H1 (cell line): ENCODE data around the gene GAS2L1. TPM values are rescaled to one million over a fixed set of nuclear protein-coding genes. Genes with fewer than 3 reads are reported as not detected.

ENCODE experiments used
- CTCF ChIA-PET: fragments of 300-600 bp; sonication (Branson Sonifier 250); formaldehyde crosslinking; loops from one replicate; lab custom pipeline; 2021; ENCODE audit not compliant: partially characterized antibody; lab: Charles Lee
- POLR2A ChIA-PET: fragments of 300-600 bp; sonication (Branson Sonifier 250); formaldehyde crosslinking; loops from one replicate; lab custom pipeline; 2021; ENCODE audit warnings: inconsistent platforms; ENCODE audit not compliant: partially characterized antibody; lab: Charles Lee
- DNase-seq, 2 experiments: peaks; one replicate each; pipeline versions ENCODE4 v3.0.0 to v3.0.0-alpha.2; 2010 to 2022; ENCODE audit warnings: low spot score in 2 of 2, low read depth in 1 of 2, mixed read lengths in 1 of 2
- FAIRE-seq: peaks from 2 replicates; lab custom pipeline; 2011; peaks lifted over from hg19 to GRCh38; lab: Jason Lieb, UNC
- H2AFZ ChIP-seq: 2 replicates; pipeline ENCODE4 v1.8.1; 2012; ENCODE audit warnings: low read length, inconsistent platforms
- H2AK5ac ChIP-seq: 2 replicates; pipeline ENCODE4 v1.6.1; 2013; ENCODE audit warnings: low read depth, low read length
- H2BK120ac ChIP-seq: replicated peaks from 2 replicates; pipeline ENCODE3; 2013; ENCODE audit warnings: low read depth, low read length, inconsistent platforms
- H2BK12ac ChIP-seq: 2 replicates; pipeline ENCODE4 v1.6.1; 2013; ENCODE audit warnings: low read depth, low read length
- H2BK15ac ChIP-seq: 2 replicates; pipeline ENCODE4 v1.6.1; 2013; ENCODE audit warnings: low read length
- H2BK20ac ChIP-seq: 2 replicates; pipeline ENCODE4 v1.6.1; 2013; ENCODE audit warnings: low read length
- H2BK5ac ChIP-seq: 2 replicates; pipeline ENCODE4 v1.6.1; 2013; ENCODE audit warnings: low read depth, low read length
- H3K14ac ChIP-seq: 2 replicates; pipeline ENCODE4 v1.6.1; 2013; ENCODE audit warnings: inconsistent platforms; ENCODE audit not compliant: insufficient read length
- H3K18ac ChIP-seq: 2 replicates; pipeline ENCODE4 v1.6.1; 2013; ENCODE audit warnings: low read length; ENCODE audit errors: extremely low read depth
- H3K23ac ChIP-seq: 2 replicates; pipeline ENCODE4 v1.6.1; 2013; ENCODE audit warnings: inconsistent platforms; ENCODE audit not compliant: insufficient read length
- H3K23me2 ChIP-seq: 2 replicates; pipeline ENCODE4 v1.6.1; 2013; ENCODE audit warnings: low read depth, low read length
- H3K27ac ChIP-seq: 2 replicates; pipeline ENCODE4 v1.6.1; 2011; ENCODE audit warnings: low read depth, low read length, inconsistent platforms
- H3K27me3 ChIP-seq, 4 experiments: replicated peaks in 1 of 4; 1 replicate in 1 of 4; 2 replicates in 3 of 4; pipeline versions ENCODE4 v1.6.1 to v1.8.1; 2011 to 2013; ENCODE audit warnings: low read length in 3 of 4, mild to moderate bottlenecking in 3 of 4, inconsistent platforms in 2 of 4, mixed read lengths in 2 of 4, moderate library complexity in 1 of 4; ENCODE audit not compliant: control insufficient read depth in 3 of 4, insufficient read depth in 3 of 4; ENCODE audit errors: extremely low read depth in 1 of 4
- H3K36me3 ChIP-seq, 4 experiments: 2 replicates each; pipeline versions ENCODE4 v1.6.1 to v1.8.1; 2011 to 2013; ENCODE audit warnings: mild to moderate bottlenecking in 4 of 4, low read length in 3 of 4, moderate library complexity in 2 of 4, control low read depth in 1 of 4, inconsistent platforms in 1 of 4; ENCODE audit not compliant: insufficient read depth in 4 of 4, control insufficient read depth in 2 of 4
- H3K4ac ChIP-seq: replicated peaks from 2 replicates; pipeline ENCODE3; 2013; ENCODE audit warnings: low read length, low read depth, mixed read lengths, inconsistent platforms; ENCODE audit not compliant: insufficient read length
- H3K4me1 ChIP-seq, 4 experiments: replicated peaks in 1 of 4; 1 replicate in 1 of 4; 2 replicates in 3 of 4; pipeline versions ENCODE4 v1.6.1 to v1.8.1; 2011 to 2013; ENCODE audit warnings: low read length in 3 of 4, inconsistent platforms in 2 of 4, mixed read lengths in 1 of 4; ENCODE audit not compliant: insufficient read depth in 4 of 4, control insufficient read depth in 3 of 4
- H3K4me2 ChIP-seq, 2 experiments: 2 replicates each; pipeline versions ENCODE4 v1.6.1 to v1.8.1; 2011 to 2013; ENCODE audit warnings: low read depth in 2 of 2, low read length in 2 of 2, control low read depth in 1 of 2, inconsistent platforms in 1 of 2, mild to moderate bottlenecking in 1 of 2; ENCODE audit not compliant: insufficient read depth in 1 of 2
- H3K4me3 ChIP-seq, 4 experiments: fragments of 200-600, 300-600 bp in 1 of 4; sonication (generic), shearing (Covaris generic), sonication (Bioruptor Twin) in 1 of 4; 2 replicates each; pipeline versions ENCODE4 v1.5.1 to v1.8.1; 2011 to 2016; ENCODE audit warnings: low read length in 4 of 4, low read depth in 3 of 4, control low read depth in 2 of 4, inconsistent platforms in 2 of 4, mild to moderate bottlenecking in 2 of 4, mixed read lengths in 1 of 4, moderate library complexity in 1 of 4; ENCODE audit not compliant: insufficient read depth in 2 of 4; ENCODE audit errors: extremely low read depth in 1 of 4
- H3K56ac ChIP-seq: replicated peaks from 2 replicates; pipeline ENCODE3; 2013; ENCODE audit warnings: low read depth, mild to moderate bottlenecking, mixed read lengths, low read length, inconsistent platforms; ENCODE audit not compliant: insufficient read length
- H3K79me1 ChIP-seq: 2 replicates; pipeline ENCODE4 v1.6.1; 2013; ENCODE audit warnings: low read depth, low read length, control low read depth
- H3K79me2 ChIP-seq, 2 experiments: 2 replicates each; pipeline versions ENCODE4 v1.6.1 to v1.8.1; 2012 to 2013; ENCODE audit warnings: low read length in 2 of 2, mild to moderate bottlenecking in 2 of 2, inconsistent platforms in 1 of 2; ENCODE audit not compliant: insufficient read depth in 2 of 2, control insufficient read depth in 1 of 2
- H3K9ac ChIP-seq, 4 experiments: replicated peaks in 1 of 4; 1 replicate in 1 of 4; 2 replicates in 3 of 4; pipeline versions ENCODE4 v1.6.1 to v1.8.1; 2011 to 2013; ENCODE audit warnings: low read depth in 3 of 4, low read length in 3 of 4, control low read depth in 2 of 4, mild to moderate bottlenecking in 2 of 4, moderate library complexity in 2 of 4, inconsistent platforms in 1 of 4; ENCODE audit errors: extremely low read depth in 1 of 4
- H3K9me3 ChIP-seq, 2 experiments: 2 replicates each; pipeline versions ENCODE4 v1.6.1 to v1.8.1; 2012 to 2013; ENCODE audit warnings: mild to moderate bottlenecking in 2 of 2, moderate library complexity in 2 of 2, control low read depth in 1 of 2, inconsistent platforms in 1 of 2, low read depth in 1 of 2, low read length in 1 of 2, mixed read lengths in 1 of 2; ENCODE audit not compliant: insufficient read depth in 2 of 2
- H4K20me1 ChIP-seq, 2 experiments: replicated peaks in 1 of 2; 2 replicates each; pipeline versions ENCODE3 to v1.8.1; 2011 to 2013; ENCODE audit warnings: inconsistent platforms in 2 of 2, low read length in 2 of 2, mild to moderate bottlenecking in 1 of 2; ENCODE audit not compliant: insufficient read depth in 2 of 2, control insufficient read depth in 1 of 2
- H4K5ac ChIP-seq: 2 replicates; pipeline ENCODE4 v1.6.1; 2013; ENCODE audit warnings: low read length, low read depth, mixed read lengths, inconsistent platforms; ENCODE audit not compliant: insufficient read length
- H4K8ac ChIP-seq: 2 replicates; pipeline ENCODE4 v1.8.0; 2013; ENCODE audit warnings: mild to moderate bottlenecking, moderate library complexity, low read length, inconsistent platforms; ENCODE audit not compliant: insufficient read depth; ENCODE audit errors: extremely low read depth
- H4K91ac ChIP-seq: replicated peaks from 2 replicates; pipeline ENCODE3; 2013; ENCODE audit warnings: low read length, mixed read lengths, inconsistent platforms; ENCODE audit not compliant: insufficient read length
- KDM4A ChIP-seq: IDR thresholded peaks from one replicate; pipeline ENCODE4 v1.7.1; 2012; ENCODE audit warnings: low read depth, mild to moderate bottlenecking, moderate library complexity, low read length, inconsistent platforms; ENCODE audit not compliant: severe bottlenecking
- WGBS, 2 experiments: shearing (Covaris generic) in 1 of 2; methylation state at CpG; one replicate each; pipeline versions ENCODE4 v1.1.6 to v1.1.7; 2013 to 2015; ENCODE audit warnings: low lambda C conversion rate in 2 of 2, mixed read lengths in 2 of 2, inconsistent platforms in 1 of 2, low coverage in 1 of 2, missing lambda C conversion rate in 1 of 2; ENCODE audit not compliant: insufficient replicate concordance in 2 of 2, insufficient coverage in 1 of 2, insufficient read length in 1 of 2; ENCODE audit errors: extremely low coverage in 1 of 2, missing lambda C conversion rate in 1 of 2; 5-methylcytosine and 5-hydroxymethylcytosine counted together
- polyA plus RNA-seq, 7 experiments: library from polyadenylated mRNA; depleted of rRNA in 3 of 7; stranded (reverse) in 5 of 7; unstranded in 2 of 7; fragments of >200 nt in 5 of 7; fragments of 200-250 nt in 2 of 7; gene quantifications; 1 replicate in 5 of 7; 2 replicates in 1 of 7; 4 replicates in 1 of 7; pipeline versions ENCODE4 v1.2.1 to v1.2.3, GENCODE V29; 2011 to 2013; ENCODE audit warnings: missing spikeins in 2 of 7, mixed read lengths in 2 of 7
- total RNA-seq: library from RNA; stranded (reverse); fragmentation: NEBNext Ultra II Directional; extraction: Animal tissue kit (Norgen Biotek cat#: 25700); gene quantifications from 2 replicates; pipeline ENCODE4 v1.2.1, GENCODE V29; 2021

GAS2L1 gene
- total and polyA plus RNA-seq, 2 of the 8 experiments (the other 6 are each of a cell fraction or from before 2014, with no cell fraction given), result 3.6 to 10.1 TPM

DNA sequence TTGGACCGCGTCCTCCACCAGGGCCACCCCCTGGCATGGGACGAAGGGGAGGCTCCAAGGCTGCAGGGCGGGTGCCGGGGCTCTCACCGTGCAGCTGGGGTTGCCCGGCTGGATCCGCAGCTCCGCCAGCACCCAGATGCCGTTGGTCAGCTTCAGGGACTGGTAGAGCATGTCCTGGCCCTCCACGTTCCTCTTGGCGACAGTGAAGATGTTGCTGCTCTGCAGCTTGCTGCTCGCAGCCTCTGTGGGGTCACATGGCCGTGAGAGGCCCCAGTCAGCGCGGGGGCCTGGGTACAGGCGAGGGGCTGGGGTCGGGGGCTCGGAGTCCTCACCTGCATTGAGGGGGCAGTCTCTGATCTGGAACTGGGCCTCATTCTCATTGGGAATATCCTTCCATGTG, 23.8 kb downstream of the GAS2L1 start:
- ChIA-PET POLR2A (interaction anchor here (1.1 to 1.2 kb wide), 2 partner anchors 47 to 51 kb away, joined by 3 read pairs; no protein-coding TSS in a partner anchor), CTCF (interaction anchor here (1.2 kb wide), 2 partner anchors 21 to 24 kb away, joined by 3 to 4 read pairs; no protein-coding TSS in a partner anchor)
- Histone ChIP-seq H2BK5ac (no peak overlapping the region), H3K14ac (no peak overlapping the region), H3K9ac (no peak overlapping the region), H3K23ac (no peak overlapping the region), H4K5ac (no peak overlapping the region), H3K18ac (no peak overlapping the region), H3K27ac (no peak overlapping the region), H3K4me3 (no peak overlapping the region), H2AK5ac (no peak overlapping the region), H4K20me1 (peaks cover 3 to 6% of the 10 kb centered on the region in 2 experiments), H3K4me1 (no peaks in the 10 kb centered on the region; a peak in 1 of 7 replicates), H3K36me3 (peaks cover 4 to 13% (median 11%) of the 10 kb centered on the region in 4 experiments; a peak in 7 of 8 replicates), H3K4me2 (no peak overlapping the region), H4K91ac (no peak overlapping the region), H3K27me3 (no peaks in the 10 kb centered on the region), H4K8ac (no peak overlapping the region), H3K9me3 (no peaks in the 10 kb centered on the region), H2BK20ac (no peak overlapping the region), H3K79me1 (no peaks in the 10 kb centered on the region), H3K4ac (no peak overlapping the region), H3K56ac (no peak overlapping the region), H2AFZ (no peak overlapping the region), H3K23me2 (no peaks in the 10 kb centered on the region), H2BK120ac (no peak overlapping the region), H2BK15ac (no peak overlapping the region), H2BK12ac (no peak overlapping the region), H3K79me2 (no peaks in the 10 kb centered on the region)
- 95% methylated on average over 19 of the region's 19 CpGs; no CpG with 5 or more reads in 1 of the 2 experiments for WGBS, 2 experiments
- DNase-seq (no peak), FAIRE-seq (no peak)
- no peak for TF ChIP-seq KDM4A
